CD4-positive, alpha-beta T cell treated with Interleukin-4 for 1 hour (primary cell): ENCODE data around the gene GPR146.
"Not testable (repeated sequence)": the region's sequence is repeated elsewhere in the genome, so short reads cannot be mapped to it uniquely, and the experiment has no call there.

Source experiments
- DNase-seq, 2 donors: peaks; one replicate each; pipeline ENCODE4 v3.0.0-alpha.2; 2020 to 2022

The GPR146 gene

DNA sequence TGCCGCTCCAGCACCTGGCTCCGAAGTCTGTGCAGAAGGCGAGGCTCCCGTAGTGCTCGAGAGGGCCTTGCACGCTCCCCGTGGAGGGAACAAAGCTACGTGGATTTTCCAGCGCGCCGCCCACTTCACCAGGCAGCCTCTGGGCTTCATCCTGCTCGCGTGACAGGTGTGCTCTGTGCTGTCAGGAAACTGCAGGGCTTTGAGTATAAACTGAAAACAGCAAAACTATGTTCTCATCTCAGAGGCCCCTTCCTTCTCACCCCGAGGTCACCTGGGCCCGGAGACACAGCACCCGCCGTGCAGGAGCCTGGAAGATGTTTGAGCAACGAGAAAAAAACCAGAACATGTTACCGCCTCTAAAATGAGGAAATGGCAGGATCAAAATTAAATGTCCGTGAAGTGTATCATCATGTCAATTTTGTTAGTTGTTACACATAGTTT lies 17.6 kb upstream of the GPR146 start:
- DNase-seq = no peak

DNA sequence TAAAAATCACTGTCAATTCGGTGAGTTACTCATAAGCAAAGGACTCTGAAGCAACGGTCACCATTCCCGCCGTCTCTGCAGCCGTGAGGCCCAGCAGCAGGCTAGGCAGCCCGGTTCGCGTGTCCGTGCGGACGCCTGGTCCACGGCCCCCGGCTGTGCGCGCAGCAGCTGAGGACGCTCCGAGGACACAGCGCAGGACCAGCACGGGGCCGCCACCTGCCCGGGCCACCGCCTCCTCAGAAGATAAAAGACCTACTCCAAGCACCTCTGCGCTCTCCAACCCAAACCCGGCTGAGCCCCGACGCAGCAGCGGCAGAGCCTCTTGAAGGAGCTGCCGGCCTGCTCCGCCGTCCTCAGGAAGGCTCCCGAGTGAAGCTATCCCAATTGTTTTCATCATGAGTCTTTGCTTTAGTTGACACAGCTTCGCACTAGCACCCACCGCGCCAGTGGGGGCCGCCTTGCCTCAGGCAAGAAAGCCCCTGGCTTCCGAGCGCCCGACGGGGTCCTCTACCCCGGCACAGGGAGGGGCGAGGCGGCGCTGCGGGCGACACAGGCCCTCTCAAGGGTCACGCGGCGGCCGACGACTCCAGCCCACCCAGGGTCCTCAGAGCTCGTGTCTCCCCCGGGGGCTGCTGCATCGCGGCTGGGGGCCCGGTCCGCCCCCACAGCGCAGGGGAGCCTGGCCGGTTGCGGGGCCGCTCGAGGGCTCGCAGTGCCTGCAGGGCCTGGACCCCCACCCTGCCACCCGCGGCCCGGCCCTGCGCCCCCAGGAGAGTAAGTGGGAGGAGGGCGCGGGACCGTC lies 16.9 kb upstream of the GPR146 start:
- no peak for DNase-seq

GRCh38 chr7:1028044-1028770 lies 16.1 kb upstream of the GPR146 start:
- peak; percentile 83 for DNase-seq

DNA sequence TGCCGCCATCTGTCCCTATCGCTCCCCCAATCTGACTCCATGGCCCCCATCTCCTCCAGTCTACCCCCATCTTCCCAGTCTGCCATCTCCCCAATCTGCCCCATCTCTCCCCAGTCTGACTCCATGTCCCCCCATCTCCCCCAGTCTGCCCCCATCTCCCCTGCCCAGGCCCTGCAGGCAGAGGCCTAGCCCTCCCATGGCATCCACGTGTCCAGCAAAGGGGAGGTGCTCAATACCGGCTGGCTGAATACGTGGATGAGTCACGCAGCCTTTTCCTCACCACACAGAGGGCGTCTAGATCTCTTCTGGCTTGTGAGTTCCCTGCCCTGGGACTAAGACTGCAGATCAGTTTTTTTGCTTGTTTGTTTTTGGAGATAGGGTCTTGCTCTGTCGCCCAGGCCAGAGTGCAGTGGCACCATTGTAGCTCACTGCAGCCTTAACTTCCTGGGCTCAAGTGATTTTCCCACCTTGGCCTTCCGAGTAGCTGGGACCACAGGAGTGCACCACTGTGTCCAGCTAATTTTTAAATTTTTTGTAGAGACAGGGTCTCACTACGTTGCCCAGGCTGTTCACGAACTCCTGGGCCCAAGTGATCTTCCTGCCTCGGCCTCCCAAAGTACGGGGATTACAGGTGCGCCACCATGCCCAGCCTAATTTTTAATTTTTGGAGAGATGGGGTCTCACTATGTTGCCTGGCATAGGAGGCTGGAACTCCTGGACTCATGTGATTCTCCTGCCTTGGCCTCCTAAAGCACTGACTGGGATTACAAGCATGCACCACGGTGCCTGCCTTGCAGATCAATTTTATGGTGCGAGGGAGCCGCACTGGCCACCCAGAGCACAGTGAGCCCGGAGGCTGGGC lies 15.3 kb upstream of the GPR146 start:
- DNase-seq = peak; percentile 68 to 78

DNA sequence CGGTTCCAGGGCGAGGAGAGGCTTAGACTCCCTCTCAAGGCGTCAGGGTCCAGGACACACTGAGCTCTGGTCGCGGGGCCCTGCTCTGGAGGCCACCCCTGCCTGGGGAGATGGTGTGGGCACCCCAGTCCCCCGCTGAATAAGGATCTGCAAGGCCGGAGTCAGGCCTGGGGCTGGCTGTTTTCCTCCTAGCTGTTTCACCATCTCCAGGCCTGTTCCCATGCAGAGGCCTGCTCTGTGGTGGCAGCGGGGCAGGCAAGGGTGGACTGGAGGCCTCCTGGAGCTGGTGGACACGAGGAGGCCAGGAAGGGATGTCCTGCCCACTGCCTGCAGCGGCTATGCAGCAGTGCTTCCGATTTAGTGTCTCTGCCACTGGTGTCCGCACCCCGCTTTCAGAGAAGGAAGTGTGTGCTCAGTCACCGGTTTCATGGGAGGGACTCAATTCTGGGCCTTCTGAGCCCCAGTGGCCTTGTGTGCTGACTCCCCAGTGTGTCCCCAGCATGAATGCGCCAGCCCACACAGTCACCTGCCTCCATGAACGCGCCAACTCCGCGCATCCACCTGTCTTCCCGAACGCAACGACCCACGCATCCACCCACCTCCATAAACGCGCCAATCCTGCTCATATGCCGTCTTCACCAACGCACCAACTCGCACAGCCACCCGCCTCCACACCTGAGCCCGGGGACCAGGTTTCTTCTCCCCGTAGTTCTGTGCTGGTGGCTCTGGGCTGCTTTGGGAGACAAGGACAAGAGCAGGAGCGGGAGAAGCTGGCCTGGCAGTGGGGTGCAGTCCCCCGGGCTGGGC lies 14.5 kb upstream of the GPR146 start:
- DNase-seq = peak in 1 of 2 donors; percentile 35

GRCh38 chr7:1030444-1031070 lies 13.8 kb upstream of the GPR146 start:
- no peak for DNase-seq

DNA sequence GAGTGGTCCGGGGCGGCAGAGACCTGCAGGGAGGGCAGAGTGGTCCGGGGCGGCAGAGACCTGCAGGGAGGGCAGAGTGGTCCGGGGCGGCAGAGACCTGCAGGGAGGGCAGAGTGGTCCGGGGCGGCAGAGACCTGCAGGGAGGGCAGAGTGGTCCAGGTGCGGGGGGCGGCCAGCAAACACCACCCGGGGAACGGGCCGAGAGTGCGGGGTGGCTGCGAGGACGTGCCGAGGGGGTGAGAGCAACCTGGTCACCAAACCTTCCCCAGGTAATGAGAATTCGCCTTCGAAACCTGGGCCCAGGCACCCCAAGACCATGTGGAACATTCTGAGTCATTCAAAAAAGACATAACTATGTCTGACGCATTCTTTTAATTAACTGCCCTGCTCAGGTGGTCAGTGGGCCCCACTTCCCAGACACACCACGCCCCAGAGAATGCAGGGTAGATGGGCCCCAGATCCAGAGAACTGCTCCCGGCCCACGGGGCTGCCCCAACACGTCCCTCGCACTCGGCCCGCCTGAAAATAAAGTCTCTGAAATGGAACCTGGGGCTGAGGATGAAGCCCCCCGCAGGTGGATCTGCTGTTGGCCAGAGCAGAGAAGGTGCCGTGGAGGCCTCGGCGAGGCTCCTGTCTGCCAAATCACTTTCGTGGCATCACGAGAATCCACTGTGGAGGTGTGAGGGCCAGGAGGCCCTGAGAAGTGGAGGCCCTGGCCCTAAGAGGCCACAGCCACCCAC lies 12.5 kb upstream of the GPR146 start:
- no peak for DNase-seq

GRCh38 chr7:1032536-1033181 lies 11.7 kb upstream of the GPR146 start:
- DNase-seq = no peak

- peak; percentile 54 to 70 for DNase-seq
Measured at GRCh38 chr7:1033546-1034145, 10.7 kb upstream of the GPR146 start.

GRCh38 chr7:1034769-1035168 lies 9.6 kb upstream of the GPR146 start:
- not testable (repeated sequence) for DNase-seq

DNA sequence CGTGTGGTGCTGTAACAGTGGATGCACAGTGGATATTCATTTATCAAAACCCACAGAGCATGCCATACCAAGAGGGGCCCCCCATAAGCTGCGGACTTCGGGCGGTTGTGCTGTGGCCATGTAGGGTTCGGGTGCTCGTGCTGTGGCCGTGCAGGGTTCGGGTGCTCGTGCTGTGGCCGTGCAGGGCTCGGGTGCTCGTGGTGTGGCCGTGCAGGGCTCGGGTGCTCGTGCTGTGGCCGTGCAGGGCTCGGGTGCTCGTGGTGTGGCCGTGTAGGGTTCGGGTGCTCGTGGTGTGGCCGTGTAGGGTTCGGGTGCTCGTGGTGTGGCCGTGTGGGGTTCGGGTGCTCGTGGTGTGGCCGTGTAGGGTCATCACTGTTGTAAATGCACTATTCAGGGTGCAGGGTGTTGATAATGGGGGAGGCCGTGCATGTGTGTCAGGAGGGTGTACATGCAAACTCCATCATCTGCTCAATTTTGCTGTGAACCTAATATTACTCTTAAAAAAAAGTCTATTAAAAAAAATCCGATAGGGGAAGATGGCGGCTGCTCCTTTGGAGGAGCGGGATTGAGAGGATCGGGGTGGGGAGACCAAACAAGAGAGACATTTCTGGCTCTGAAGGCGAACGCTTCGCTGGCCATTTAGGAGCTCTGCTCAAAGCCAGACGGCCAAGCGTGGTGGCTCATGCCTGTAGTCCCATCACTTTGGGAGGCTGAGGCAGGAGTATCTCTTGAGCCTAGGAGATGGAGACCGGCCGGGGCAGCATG lies 8.0 kb upstream of the GPR146 start:
- not testable (repeated sequence) for DNase-seq

- not testable (repeated sequence) for DNase-seq
Measured at GRCh38 chr7:1040233-1040632, 4.1 kb upstream of the GPR146 start.

DNA sequence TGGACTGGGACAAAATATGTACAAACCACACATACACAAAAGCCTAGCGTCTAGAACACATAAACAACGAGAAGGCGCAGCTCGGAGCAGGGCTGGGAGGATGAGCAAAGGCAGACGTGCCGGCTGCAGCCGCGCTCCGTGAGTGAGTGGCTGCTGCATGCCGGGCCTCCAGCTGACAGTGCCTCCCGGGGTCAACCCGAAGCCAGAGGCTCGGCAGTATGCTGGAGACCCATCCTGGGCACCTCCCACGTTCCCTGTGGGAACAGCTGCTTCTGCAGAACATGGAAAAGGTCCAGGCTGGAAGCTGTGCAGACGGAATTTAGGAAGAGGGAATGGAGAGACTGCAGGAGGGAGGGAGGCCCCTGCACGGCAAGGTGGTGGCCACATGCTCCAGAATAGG lies 3.6 kb upstream of the GPR146 start:
- no peak for DNase-seq

DNA sequence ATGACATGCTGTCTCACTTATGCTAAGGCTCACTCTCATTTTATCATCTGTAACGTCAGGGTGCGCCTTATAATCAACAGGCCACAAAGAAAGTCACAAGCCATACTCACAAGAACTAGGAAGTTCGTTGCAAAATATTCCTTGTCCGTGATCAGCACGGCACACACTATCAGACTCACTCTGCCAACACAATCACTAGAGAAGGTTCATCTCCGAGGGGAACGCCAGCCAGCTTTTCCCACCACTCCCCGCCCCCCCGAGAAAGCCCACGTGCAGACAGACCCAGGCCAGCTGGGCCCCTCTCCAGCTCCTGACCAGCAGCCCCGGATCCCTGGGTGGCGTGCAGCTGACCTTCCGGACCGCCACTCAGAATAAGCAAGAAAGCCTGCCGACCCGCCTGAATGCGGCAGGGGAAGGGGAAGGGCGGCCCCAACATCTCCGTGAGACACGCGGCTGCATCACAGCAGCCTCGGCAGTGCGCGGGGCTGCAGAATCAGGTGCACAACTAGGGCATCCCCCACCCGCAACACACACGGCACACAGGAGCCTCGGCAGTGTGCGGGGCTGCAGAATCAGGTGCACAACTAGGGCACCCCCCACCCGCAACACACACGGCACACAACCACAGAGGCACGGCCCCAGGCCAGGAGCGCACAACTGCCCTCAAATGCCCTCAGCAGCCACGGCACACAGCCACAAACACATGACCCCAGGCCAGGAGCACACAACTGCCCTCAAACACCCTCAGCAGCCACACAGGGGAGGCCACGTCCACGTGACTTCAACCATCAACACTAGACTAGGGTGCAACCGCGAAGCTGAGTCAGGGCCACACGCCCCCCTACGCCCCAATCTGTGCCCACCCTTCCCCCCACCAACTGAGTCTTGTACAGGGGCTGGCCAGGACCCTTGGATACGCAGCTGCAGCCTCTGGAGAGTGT lies 2.5 kb upstream of the GPR146 start:
- DNase-seq = peak in 1 of 2 donors; percentile 28

GRCh38 chr7:1042492-1042833 lies 1.9 kb upstream of the GPR146 start:
- no peak for DNase-seq

- no peak for DNase-seq
Measured at GRCh38 chr7:1043552-1044188, 676 bp upstream of the GPR146 start.
